Duodenal mucosa (tissue), 2 donors: ENCODE results near the gene UNC13D.
"Not testable (repeated sequence)": the region's sequence is repeated elsewhere in the genome, so short reads cannot be mapped to it uniquely, and the experiment has no call there.

Source experiments
- H3K27ac ChIP-seq: one replicate; pipeline ENCODE4 v1.7.0; 2013; ENCODE audit warnings: low read depth, low read length
- H3K27me3 ChIP-seq, 2 donors: one replicate each; pipeline ENCODE4 v1.7.0; 2013; ENCODE audit warnings: low read length in 2 of 2, control low read depth in 1 of 2; ENCODE audit not compliant: insufficient read depth in 2 of 2, control insufficient read depth in 1 of 2
- H3K36me3 ChIP-seq, 2 donors: one replicate each; pipeline ENCODE4 v1.7.0; 2013; ENCODE audit warnings: low read length in 2 of 2, control low read depth in 1 of 2; ENCODE audit not compliant: insufficient read depth in 2 of 2, control insufficient read depth in 1 of 2
- H3K4me1 ChIP-seq, 2 donors: one replicate each; pipeline ENCODE4 v1.7.0; 2013; ENCODE audit warnings: low read length in 2 of 2, control low read depth in 1 of 2; ENCODE audit not compliant: insufficient read depth in 2 of 2, control insufficient read depth in 1 of 2
- H3K4me3 ChIP-seq, 2 donors: one replicate each; pipeline ENCODE4 v1.7.0; 2013; ENCODE audit warnings: low read length in 2 of 2, low read depth in 1 of 2
- H3K9ac ChIP-seq, 2 donors: one replicate each; pipeline ENCODE4 v1.7.0; 2013; ENCODE audit warnings: low read length in 2 of 2, low read depth in 1 of 2
- H3K9me3 ChIP-seq, 2 donors: one replicate each; pipeline ENCODE4 v1.7.0; 2013; ENCODE audit warnings: low read length in 2 of 2, control low read depth in 1 of 2; ENCODE audit not compliant: control insufficient read depth in 1 of 2

The UNC13D gene

DNA sequence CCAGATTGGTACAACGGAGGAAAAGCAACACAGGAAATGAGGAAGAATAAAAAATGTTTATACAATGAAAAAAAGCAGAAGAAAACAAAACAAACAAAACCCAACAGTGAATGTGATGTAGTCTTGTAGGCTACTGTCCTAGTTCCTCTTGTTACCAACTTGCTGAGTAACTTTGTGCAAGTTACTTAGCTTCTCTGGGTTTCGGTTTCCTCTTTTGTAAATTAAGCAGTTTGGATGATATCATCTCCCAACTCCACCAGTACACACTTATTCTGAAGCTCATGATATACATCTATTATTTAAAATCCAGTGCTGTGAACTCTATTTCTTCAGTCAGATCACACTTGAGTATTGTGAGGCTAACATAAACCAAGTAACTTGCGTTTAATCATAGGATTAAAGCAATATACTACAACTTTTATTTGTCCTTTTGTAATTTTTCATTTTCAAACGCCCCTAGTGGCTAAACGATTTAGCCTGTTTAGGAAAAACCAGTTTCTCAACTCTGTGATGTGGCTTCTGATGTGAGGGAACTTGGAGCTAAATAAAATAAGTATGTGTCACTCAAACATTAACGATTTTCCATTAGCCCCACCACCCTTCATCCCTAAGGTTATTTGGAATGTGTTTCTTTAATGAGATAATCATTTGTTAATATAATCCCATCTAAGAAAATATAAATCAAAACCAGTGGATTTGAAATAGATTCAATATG is 61.0 kb downstream of the UNC13D start:
- H3K27me3 ChIP-seq, result no peaks in the 10 kb centered on the region
- peaks cover 26 to 35% of the 10 kb centered on the region in 2 donors for H3K4me1 ChIP-seq
- H3K36me3 ChIP-seq, result peaks cover 6% of the 10 kb centered on the region in 2 donors
- peak overlapping the region; percentile 99 for H3K27ac ChIP-seq
- H3K4me3 ChIP-seq, result peak overlapping the region; percentile 31 to 48
- H3K9ac ChIP-seq, result peak overlapping the region; percentile 53 to 88
- H3K9me3 ChIP-seq, result no peaks in the 10 kb centered on the region

DNA sequence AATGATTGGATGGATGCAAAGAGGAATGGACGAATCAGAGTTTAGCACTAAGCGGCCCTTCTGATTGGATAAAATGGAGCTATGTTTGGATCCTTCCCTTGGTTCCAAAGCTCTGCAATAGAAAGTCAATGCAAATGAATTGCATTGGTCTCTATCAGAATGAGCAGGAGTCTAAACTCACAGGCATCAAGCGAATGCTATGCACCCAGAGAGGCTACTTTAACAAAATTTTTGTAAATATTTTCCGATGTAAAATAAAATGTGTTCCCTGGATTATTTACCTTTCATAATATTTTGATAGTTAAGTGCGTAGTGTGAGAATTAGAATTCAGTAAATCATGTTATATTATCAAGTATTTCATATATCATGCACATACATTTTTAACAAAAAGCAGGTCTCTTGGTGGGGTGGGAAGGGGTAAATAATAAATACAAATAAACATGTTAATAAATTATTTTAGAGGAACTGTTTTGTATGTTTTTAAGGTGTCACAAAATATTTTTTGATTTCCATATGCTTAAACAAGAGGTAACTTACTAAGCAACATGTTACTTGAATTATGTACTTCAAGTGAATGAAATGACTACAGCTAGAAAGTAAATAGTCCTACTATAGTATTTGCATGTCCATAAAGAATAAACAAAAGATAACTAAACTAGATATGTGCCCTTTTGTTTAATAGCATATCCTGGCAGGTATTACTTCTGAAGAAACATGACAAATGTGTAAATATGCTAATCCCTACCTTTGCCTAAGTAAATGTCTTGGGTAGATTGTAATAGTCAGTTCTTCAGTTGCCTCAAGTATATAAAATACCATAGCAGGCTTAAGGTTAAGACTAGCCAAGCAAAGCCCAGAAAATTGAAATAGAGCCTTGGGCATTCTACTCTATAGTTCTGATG is 64.0 kb downstream of the UNC13D start:
- no peak overlapping the region for H3K9ac ChIP-seq
- H3K27ac ChIP-seq, result peak overlapping the region; percentile 98
- H3K4me1 ChIP-seq, result peaks cover 33 to 35% of the 10 kb centered on the region in 2 donors
- H3K36me3 ChIP-seq, result peaks cover 21 to 30% of the 10 kb centered on the region in 2 donors
- no peak overlapping the region for H3K4me3 ChIP-seq
- H3K9me3 ChIP-seq, result no peaks in the 10 kb centered on the region
- H3K27me3 ChIP-seq, result no peaks in the 10 kb centered on the region

DNA sequence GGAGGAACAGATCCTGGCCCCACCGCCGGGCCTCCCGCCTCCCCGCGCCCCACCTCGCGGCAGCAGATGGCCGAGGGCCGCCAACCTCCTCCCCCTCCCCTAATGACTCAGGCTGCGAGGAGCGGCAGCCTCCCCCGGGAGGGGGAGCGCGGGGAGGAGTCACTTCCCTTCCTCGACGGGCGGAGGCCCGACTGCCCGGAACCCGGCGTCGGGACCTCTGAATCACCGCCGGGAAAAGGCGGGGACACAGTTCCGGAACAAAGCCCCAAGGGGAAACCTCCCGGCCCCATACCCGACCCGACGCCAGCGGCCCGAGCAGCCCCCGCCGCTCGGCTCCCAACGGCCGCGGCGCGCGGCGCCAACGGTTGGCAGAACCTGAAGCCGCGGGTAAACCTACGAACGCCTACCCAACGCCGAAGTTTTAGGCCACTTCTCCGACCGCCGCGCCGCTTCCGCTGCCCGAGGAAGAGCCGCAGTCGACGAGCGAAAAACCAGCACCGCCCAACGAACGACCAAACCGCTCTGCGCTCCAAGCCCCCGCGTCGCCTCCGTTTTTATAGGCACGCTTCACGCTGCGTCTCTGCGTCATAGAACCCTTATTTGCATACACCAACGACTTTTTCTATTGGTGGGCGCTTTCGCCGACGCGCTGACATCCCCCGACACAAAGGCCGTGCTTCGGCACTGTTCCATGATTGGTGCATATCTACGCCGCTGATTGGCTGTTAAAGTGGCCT is 64.8 kb downstream of the UNC13D start:
- Histone ChIP-seq H3K27ac (peak overlapping the region; percentile 98), H3K4me1 (peaks cover 31 to 38% of the 10 kb centered on the region in 2 donors), H3K27me3 (no peaks in the 10 kb centered on the region), H3K9me3 (no peaks in the 10 kb centered on the region), H3K4me3 (peak overlapping the region; percentile 89 to 91), H3K36me3 (peaks cover 22 to 38% of the 10 kb centered on the region in 2 donors), H3K9ac (peak overlapping the region; percentile 80 to 84)

DNA sequence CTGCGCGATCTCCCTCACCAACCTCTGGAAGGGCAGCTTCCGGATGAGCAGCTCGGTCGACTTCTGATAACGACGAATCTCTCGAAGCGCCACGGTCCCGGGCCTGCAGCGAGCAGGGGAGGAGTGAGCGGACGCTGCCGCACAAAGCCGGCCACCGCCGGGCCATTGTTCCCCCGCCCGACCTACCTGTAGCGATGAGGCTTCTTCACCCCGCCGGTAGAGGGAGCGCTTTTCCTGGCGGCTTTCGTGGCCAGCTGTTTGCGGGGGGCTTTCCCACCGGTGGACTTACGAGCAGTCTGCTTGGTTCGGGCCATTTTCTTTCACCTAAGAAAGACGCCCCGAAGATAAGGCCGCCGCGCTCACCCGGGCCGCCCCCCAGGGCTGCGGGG is 65.3 kb downstream of the UNC13D start:
- Histone ChIP-seq H3K9ac (peak overlapping the region; percentile 80 to 84), H3K4me3 (peak overlapping the region; percentile 89 to 91), H3K36me3 (peaks cover 22 to 41% of the 10 kb centered on the region in 2 donors), H3K27ac (peak overlapping the region; percentile 98), H3K9me3 (no peaks in the 10 kb centered on the region), H3K4me1 (peaks cover 26 to 35% of the 10 kb centered on the region in 2 donors), H3K27me3 (no peaks in the 10 kb centered on the region)

DNA sequence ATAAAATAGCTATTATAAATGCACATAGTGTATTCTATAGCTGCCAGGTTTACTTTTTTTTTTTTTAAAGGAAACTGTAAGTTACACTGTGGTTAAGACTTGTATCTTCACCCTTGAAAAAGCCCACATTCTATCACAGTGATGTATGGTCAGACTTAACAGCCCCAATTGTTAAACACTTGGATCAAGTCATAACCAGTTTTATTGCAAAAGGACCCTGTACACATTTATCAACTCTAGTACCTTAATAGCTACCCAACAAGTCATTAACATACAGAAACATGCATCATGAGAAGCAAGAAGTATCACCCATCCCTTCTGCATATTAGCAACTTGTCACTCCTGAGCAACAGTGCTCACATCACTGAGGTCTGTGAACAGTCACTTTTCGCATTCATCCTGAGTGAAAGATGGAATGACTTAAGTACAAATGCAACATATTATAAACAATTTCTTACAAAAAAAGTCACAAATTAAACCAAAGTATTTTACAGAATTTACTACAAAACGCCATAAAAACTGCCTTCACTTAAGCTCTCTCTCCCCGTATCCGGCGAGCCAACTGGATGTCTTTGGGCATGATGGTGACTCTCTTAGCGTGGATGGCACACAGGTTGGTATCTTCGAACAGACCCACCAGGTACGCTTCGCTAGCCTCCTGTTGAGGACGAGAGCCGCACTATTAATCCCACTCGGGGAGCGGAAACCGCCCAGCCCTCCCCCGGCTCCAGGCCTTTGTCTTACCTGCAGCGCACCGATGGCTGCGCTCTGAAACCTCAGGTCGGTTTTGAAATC is 65.9 kb downstream of the UNC13D start:
- H3K4me1 ChIP-seq, result peaks cover 21 to 32% of the 10 kb centered on the region in 2 donors
- peak overlapping the region; percentile 98 for H3K27ac ChIP-seq
- H3K27me3 ChIP-seq, H3K9me3 ChIP-seq: not testable (repeated sequence)
- peak overlapping the region; percentile 89 to 91 for H3K4me3 ChIP-seq
- peak overlapping the region; percentile 80 to 84 for H3K9ac ChIP-seq
- H3K36me3 ChIP-seq, result peaks cover 22 to 41% of the 10 kb centered on the region in 2 donors

DNA sequence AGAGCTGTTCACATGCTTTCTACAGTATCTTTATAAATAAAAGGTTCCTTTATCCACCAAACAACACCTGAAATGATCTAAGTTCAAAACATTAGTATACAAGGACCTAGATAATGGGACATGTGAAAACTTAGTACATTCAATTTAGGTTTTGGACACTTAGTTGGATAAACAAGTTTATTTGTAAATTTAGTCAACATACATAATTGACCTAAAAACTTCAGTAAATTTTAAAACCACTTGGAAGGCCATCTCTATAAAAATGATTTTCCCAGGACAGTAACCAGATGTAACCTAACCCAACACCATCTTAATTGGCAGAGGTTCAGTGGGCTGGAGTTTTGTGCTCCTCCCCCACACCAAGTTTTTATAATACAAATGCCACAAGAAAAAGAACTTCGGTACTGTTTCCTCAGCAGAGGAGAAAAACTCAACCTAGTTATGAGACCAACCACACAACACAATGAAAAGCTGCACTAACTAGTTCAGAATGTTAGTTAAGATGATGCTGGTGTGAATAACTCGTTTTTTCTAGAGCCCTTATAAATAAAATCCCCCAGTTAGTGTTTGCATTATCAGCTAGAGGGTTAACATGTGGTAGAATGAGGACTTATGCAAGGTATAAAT is 66.8 kb downstream of the UNC13D start:
- H3K9me3 ChIP-seq, result no peaks in the 10 kb centered on the region
- H3K27me3 ChIP-seq, result no peaks in the 10 kb centered on the region
- H3K9ac ChIP-seq, result peak overlapping the region; percentile 45 to 84
- H3K4me1 ChIP-seq, result peaks cover 22 to 38% of the 10 kb centered on the region in 2 donors
- H3K36me3 ChIP-seq, result peaks cover 22 to 41% of the 10 kb centered on the region in 2 donors
- H3K27ac ChIP-seq, result no peak overlapping the region
- H3K4me3 ChIP-seq, result peak overlapping the region; percentile 89 to 91
